NCI-H82 treated with DMSO at 0.1 percent for 48 hours (cell line): ENCODE measurements around the gene KSR1.
"Not testable (repeated sequence)": the region's sequence is repeated elsewhere in the genome, so short reads cannot be mapped to it uniquely, and the experiment has no call there.

ENCODE experiments used
- DNase-seq: peaks from one replicate; lab custom pipeline; 2025; ENCODE audit not compliant: unreplicated experiment; lab: John Stamatoyannopoulos, UW

Gene KSR1

GRCh38 chr17:27671591-27671910 is 215.3 kb downstream of the KSR1 start:
- no peak for DNase-seq

- not testable (repeated sequence) for DNase-seq
Observed at GRCh38 chr17:27671977-27672480, 215.8 kb downstream of the KSR1 start.

GRCh38 chr17:27674335-27674734 is 218.1 kb downstream of the KSR1 start:
- no peak for DNase-seq
